ENCODE data around the gene LSM8. TPM values are rescaled to one million over a fixed set of nuclear protein-coding genes. Genes with fewer than 3 reads are reported as not detected.

The LSM8 gene
- total RNA-seq, 1 donor from 2014 or later, result 7.9 TPM

GRCh38 chr7:118151671-118152070 lies 32.3 kb upstream of the LSM8 start:
- intact Hi-C loops (cut with DNase I), result no loop called here
- no peak for TF ChIP-seq CTCF (IDR thresholded peaks at IDR 0.05)
- Histone ChIP-seq H3K4me3 (no peak overlapping the region), H3K36me3 (no peaks in the 10 kb centered on the region), H3K27me3 (no peaks in the 10 kb centered on the region), H3K9me3 (no peaks in the 10 kb centered on the region), H3K4me1 (no peaks in the 10 kb centered on the region), H3K27ac (no peak overlapping the region)
- DNase-seq (ENCODE audit: low spot score in 2 of 2), result no peak

- Histone ChIP-seq H3K27me3 (no peaks in the 10 kb centered on the region), H3K4me3 (no peak overlapping the region), H3K9me3 (no peaks in the 10 kb centered on the region), H3K27ac (no peak overlapping the region), H3K4me1 (no peaks in the 10 kb centered on the region), H3K36me3 (no peaks in the 10 kb centered on the region)
- no peak for DNase-seq (ENCODE audit: low spot score in 2 of 2)
- intact Hi-C loops (cut with DNase I), result no loop called here
- TF ChIP-seq CTCF (IDR thresholded peaks at IDR 0.05), result no peak
These were observed 31.8 kb upstream of the LSM8 start for GRCh38 chr7:118152149-118152548.

GRCh38 chr7:118152654-118153053 lies 31.3 kb upstream of the LSM8 start:
- no peak for DNase-seq (ENCODE audit: low spot score in 2 of 2)
- no peak overlapping the region for H3K4me3 ChIP-seq
- TF ChIP-seq CTCF (IDR thresholded peaks at IDR 0.05), result no peak
- H3K36me3 ChIP-seq, result no peaks in the 10 kb centered on the region
- no peaks in the 10 kb centered on the region for H3K9me3 ChIP-seq
- intact Hi-C loops (cut with DNase I), result no loop called here
- no peak overlapping the region for H3K27ac ChIP-seq
- no peaks in the 10 kb centered on the region for H3K27me3 ChIP-seq
- no peaks in the 10 kb centered on the region for H3K4me1 ChIP-seq

- Histone ChIP-seq H3K4me1 (no peaks in the 10 kb centered on the region), H3K4me3 (no peak overlapping the region), H3K27me3 (no peaks in the 10 kb centered on the region), H3K36me3 (no peaks in the 10 kb centered on the region), H3K27ac (no peak overlapping the region), H3K9me3 (no peaks in the 10 kb centered on the region)
- no peak for DNase-seq (ENCODE audit: low spot score in 2 of 2)
- TF ChIP-seq CTCF (IDR thresholded peaks at IDR 0.05), result peak; percentile 15 to 44 (median 35)
- intact Hi-C loops (cut with DNase I), result no loop called here
These were observed 30.3 kb upstream of the LSM8 start for GRCh38 chr7:118153551-118154177.

GRCh38 chr7:118158766-118159165 lies 25.2 kb upstream of the LSM8 start:
- no peaks in the 10 kb centered on the region for H3K36me3 ChIP-seq
- no peak overlapping the region for H3K4me3 ChIP-seq
- no peaks in the 10 kb centered on the region for H3K4me1 ChIP-seq
- H3K27ac ChIP-seq, result no peak overlapping the region
- no peak for DNase-seq (ENCODE audit: low spot score in 2 of 2)
- H3K9me3 ChIP-seq, result no peaks in the 10 kb centered on the region
- H3K27me3 ChIP-seq, result no peaks in the 10 kb centered on the region
- intact Hi-C loops (cut with DNase I), result no loop called here
- no peak for TF ChIP-seq CTCF (IDR thresholded peaks at IDR 0.05)

- Histone ChIP-seq H3K27me3 (no peaks in the 10 kb centered on the region), H3K4me1 (no peaks in the 10 kb centered on the region), H3K27ac (no peak overlapping the region), H3K36me3 (no peaks in the 10 kb centered on the region), H3K9me3 (no peaks in the 10 kb centered on the region), H3K4me3 (no peak overlapping the region)
- TF ChIP-seq CTCF (IDR thresholded peaks at IDR 0.05), result no peak
- intact Hi-C loops (cut with DNase I), result no loop called here
- no peak for DNase-seq (ENCODE audit: low spot score in 2 of 2)
These were observed 14.8 kb upstream of the LSM8 start for GRCh38 chr7:118169146-118169545.

Measured in ascending aorta (tissue), 2 donors.